GM12878 (cell line): Measurements from ENCODE around the gene CDCA7. TPM values are rescaled to one million over a fixed set of nuclear protein-coding genes. Genes with fewer than 3 reads are reported as not detected.

Experiments used
- ATAC-seq: fragments of 200-7000 bp; cut with Tn5 transposase; 3 replicates; pipeline ENCODE4 v1.9.1; 2020; ENCODE audit warnings: mild to moderate bottlenecking, moderate library complexity
- BruUV-seq: library from RNA; stranded (reverse); fragments of 400-500 nt; replicated peaks from 2 replicates; lab custom pipeline; 2021; lab: Mats Ljungman, UMichigan
- CTCF ChIA-PET: fragments of 300-600 bp; sonication (Branson Sonifier 250); formaldehyde crosslinking; extraction: SDS; loops from one replicate; lab custom pipeline; 2021; ENCODE audit warnings: inconsistent platforms; lab: Yijun Ruan, JAX
- POLR2A ChIA-PET: fragments of 350-600 bp; formaldehyde crosslinking; extraction: SDS; loops from one replicate; lab custom pipeline; 2021; ENCODE audit warnings: inconsistent platforms; lab: Charles Lee
- RAD21 ChIA-PET: fragments of 300-600 bp; sonication (Branson Sonifier 250); formaldehyde crosslinking; loops from one replicate; lab custom pipeline; 2023; ENCODE audit warnings: antibody characterized with exemption; ENCODE audit not compliant: unreplicated experiment; lab: Charles Lee
- SMC1A ChIA-PET: fragments of 300-600 bp; sonication (Branson Sonifier 250); formaldehyde crosslinking; loops from one replicate; lab custom pipeline; 2023; ENCODE audit not compliant: unreplicated experiment, uncharacterized antibody; lab: Charles Lee
- DNase-seq: peaks from one replicate; pipeline ENCODE4 v3.0.0-alpha.2; 2011; ENCODE audit warnings: low read depth, low spot score
- FAIRE-seq: peaks from 3 replicates; lab custom pipeline; 2011; peaks lifted over from hg19 to GRCh38; lab: Jason Lieb, UNC
- H2AFZ ChIP-seq: 2 replicates; pipeline ENCODE4 v1.6.0; 2011; ENCODE audit warnings: low read depth, low read length, control low read depth; ENCODE audit not compliant: control insufficient read depth
- H3K27ac ChIP-seq: 2 replicates; pipeline ENCODE4 v1.5.1; 2011; ENCODE audit warnings: control low read depth; ENCODE audit not compliant: control insufficient read depth, insufficient read depth
- H3K27me3 ChIP-seq, 2 experiments: replicated peaks in 1 of 2; 2 replicates each; pipeline versions ENCODE4 v1.6.0 to v1.6.1; 2011; ENCODE audit warnings: low read length in 1 of 2; ENCODE audit not compliant: control insufficient read depth in 2 of 2, insufficient read depth in 2 of 2
- H3K36me3 ChIP-seq, 2 experiments: 2 replicates each; pipeline ENCODE4 v1.5.1; 2011; ENCODE audit warnings: low read length in 1 of 2; ENCODE audit not compliant: control insufficient read depth in 2 of 2, insufficient read depth in 2 of 2
- H3K4me1 ChIP-seq: 2 replicates; pipeline ENCODE4 v1.6.1; 2011; ENCODE audit warnings: mild to moderate bottlenecking, low read length, moderate library complexity, mixed read lengths; ENCODE audit not compliant: control insufficient read depth, insufficient read depth
- H3K4me2 ChIP-seq: 2 replicates; pipeline ENCODE4 v1.6.0; 2011; ENCODE audit warnings: control low read depth; ENCODE audit not compliant: control insufficient read depth, insufficient read depth
- H3K4me3 ChIP-seq: fragments of 200-600 bp; sonication (generic); 2 replicates; pipeline ENCODE4 v1.5.1; 2016
- H3K79me2 ChIP-seq: 2 replicates; pipeline ENCODE4 v1.6.0; 2011; ENCODE audit warnings: low read length; ENCODE audit not compliant: control insufficient read depth, insufficient read depth
- H3K9ac ChIP-seq: 2 replicates; pipeline ENCODE4 v1.8.0; 2011; ENCODE audit warnings: low read length, control low read depth, mixed read lengths; ENCODE audit not compliant: control insufficient read depth, insufficient read depth
- H3K9me3 ChIP-seq: replicated peaks from 3 replicates; pipeline ENCODE4 v1.5.1; 2011; ENCODE audit warnings: mild to moderate bottlenecking, low read length; ENCODE audit not compliant: control insufficient read depth, insufficient read depth
- H4K20me1 ChIP-seq: 2 replicates; pipeline ENCODE4 v1.6.0; 2011; ENCODE audit not compliant: control insufficient read depth, insufficient read depth
- BACH1 ChIP-seq: fragments of 450-650 bp; IDR thresholded peaks from 2 replicates; pipeline ENCODE4 v1.6.1; 2017; ENCODE audit warnings: mild to moderate bottlenecking, borderline replicate concordance
- CHD4 ChIP-seq: fragments of 200-600 bp; sonication (generic); IDR thresholded peaks from 2 replicates; pipeline ENCODE4 v1.6.1; 2016; ENCODE audit warnings: mild to moderate bottlenecking
- MYC ChIP-seq: IDR thresholded peaks from 2 replicates; pipeline ENCODE4 v1.6.1; 2011; ENCODE audit warnings: mild to moderate bottlenecking, low read length, moderate library complexity, inconsistent platforms; ENCODE audit not compliant: insufficient read depth, insufficient replicate concordance, insufficient read length, severe bottlenecking
- PML ChIP-seq: IDR thresholded peaks from 2 replicates; pipeline ENCODE4 v1.6.1; 2012; ENCODE audit warnings: low read length, inconsistent platforms
- RUNX3 ChIP-seq: IDR thresholded peaks from 2 replicates; pipeline ENCODE4 v1.6.1; 2012; ENCODE audit warnings: low read length, inconsistent platforms
- WGBS: methylation state at CpG from one replicate; pipeline ENCODE4 v1.1.6; 2016; ENCODE audit warnings: low lambda C conversion rate; ENCODE audit not compliant: insufficient replicate concordance, insufficient coverage; ENCODE audit errors: missing lambda C conversion rate; 5-methylcytosine and 5-hydroxymethylcytosine counted together
- in situ Hi-C: fragments of 300-500 bp; cut with MboI; formaldehyde crosslinking; loops from 9 replicates; pipeline ENCODE4 v1.14.3; 2018; ENCODE audit warnings: mixed read lengths
- intact Hi-C: fragments of 100-400 bp; cut with micrococcal nuclease; formaldehyde crosslinking; loops from one replicate; pipeline ENCODE4 v1.14.2; 2022; ENCODE audit not compliant: unreplicated experiment
- polyA plus RNA-seq, 11 experiments: library from polyadenylated mRNA; depleted of rRNA in 4 of 11; unstranded in 6 of 11; stranded (reverse) in 5 of 11; fragments of >200 nt; fragmentation: Nextera tagmentation in 4 of 11; fragmentation: Illumina TruSeq in 1 of 11; extraction: Ambion mirVana in 4 of 11; extraction: Trizol in 1 of 11; gene quantifications; 1 replicate in 1 of 11; 2 replicates in 10 of 11; pipeline versions ENCODE4 v1.2.1 to v1.2.3, GENCODE V29; 2011 to 2016; ENCODE audit warnings: inconsistent platforms in 2 of 11, missing spikeins in 2 of 11, low read depth in 1 of 11
- total RNA-seq, 4 experiments: library from RNA; depleted of rRNA in 3 of 4; stranded (reverse); fragments of >200 nt in 3 of 4; fragmentation: Illumina TruSeq in 1 of 4; extraction: Trizol in 1 of 4; gene quantifications; 2 replicates each; pipeline versions ENCODE4 v1.2.1 to v1.2.3, GENCODE V29; 2013 to 2021
- TF ChIP-seq, protein P1 (sequence below): fragments of 450-650 bp; IDR thresholded peaks from 2 replicates; pipeline ENCODE4 v1.6.1; 2016; ENCODE audit warnings: mild to moderate bottlenecking
- TF ChIP-seq, protein P2 (sequence below): fragments of 450-650 bp; IDR thresholded peaks from 2 replicates; pipeline ENCODE4 v1.6.1; 2017; ENCODE audit warnings: antibody characterized with exemption, mild to moderate bottlenecking, moderate library complexity
- TF ChIP-seq, protein P3 (sequence below): fragments of 450-650 bp; IDR thresholded peaks from 2 replicates; pipeline ENCODE4 v1.6.1; 2017; ENCODE audit warnings: mild to moderate bottlenecking
- TF ChIP-seq, protein P4 (sequence below): fragments of 450-650 bp; formaldehyde crosslinking; IDR thresholded peaks from 2 replicates; pipeline ENCODE4 v1.4.0; 2020; ENCODE audit warnings: mild to moderate bottlenecking, moderate library complexity

CDCA7 gene
- total and polyA plus RNA-seq, 10 of the 15 experiments (the other 5 are each of a cell fraction or from before 2014, with no cell fraction given): 23.5 to 71.3 (median 40.8) TPM

DNA sequence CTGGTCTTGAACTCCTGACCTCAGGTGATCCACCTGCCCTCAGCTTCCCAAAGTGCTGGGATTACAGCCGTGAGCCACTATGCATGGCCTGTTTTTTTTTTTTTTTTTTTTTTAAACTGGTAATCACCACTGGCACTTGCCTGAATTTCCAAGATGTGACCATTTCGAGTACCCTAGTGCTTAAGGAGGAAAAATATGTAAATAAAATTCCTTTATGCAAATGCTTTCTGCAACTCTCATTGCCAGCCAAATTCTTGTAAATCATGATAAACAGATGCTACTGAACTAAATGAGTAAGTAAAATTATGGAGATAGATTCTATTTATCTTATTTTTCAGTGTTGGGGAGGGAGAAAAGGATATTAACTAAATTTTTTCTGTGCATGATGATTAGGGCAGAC, 18.6 kb downstream of the CDCA7 start (continued):
- TF ChIP-seq, protein P1, sequence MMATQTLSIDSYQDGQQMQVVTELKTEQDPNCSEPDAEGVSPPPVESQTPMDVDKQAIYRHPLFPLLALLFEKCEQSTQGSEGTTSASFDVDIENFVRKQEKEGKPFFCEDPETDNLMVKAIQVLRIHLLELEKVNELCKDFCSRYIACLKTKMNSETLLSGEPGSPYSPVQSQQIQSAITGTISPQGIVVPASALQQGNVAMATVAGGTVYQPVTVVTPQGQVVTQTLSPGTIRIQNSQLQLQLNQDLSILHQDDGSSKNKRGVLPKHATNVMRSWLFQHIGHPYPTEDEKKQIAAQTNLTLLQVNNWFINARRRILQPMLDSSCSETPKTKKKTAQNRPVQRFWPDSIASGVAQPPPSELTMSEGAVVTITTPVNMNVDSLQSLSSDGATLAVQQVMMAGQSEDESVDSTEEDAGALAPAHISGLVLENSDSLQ: no peak
- TF ChIP-seq RUNX3: no peak
- TF ChIP-seq, protein P2, sequence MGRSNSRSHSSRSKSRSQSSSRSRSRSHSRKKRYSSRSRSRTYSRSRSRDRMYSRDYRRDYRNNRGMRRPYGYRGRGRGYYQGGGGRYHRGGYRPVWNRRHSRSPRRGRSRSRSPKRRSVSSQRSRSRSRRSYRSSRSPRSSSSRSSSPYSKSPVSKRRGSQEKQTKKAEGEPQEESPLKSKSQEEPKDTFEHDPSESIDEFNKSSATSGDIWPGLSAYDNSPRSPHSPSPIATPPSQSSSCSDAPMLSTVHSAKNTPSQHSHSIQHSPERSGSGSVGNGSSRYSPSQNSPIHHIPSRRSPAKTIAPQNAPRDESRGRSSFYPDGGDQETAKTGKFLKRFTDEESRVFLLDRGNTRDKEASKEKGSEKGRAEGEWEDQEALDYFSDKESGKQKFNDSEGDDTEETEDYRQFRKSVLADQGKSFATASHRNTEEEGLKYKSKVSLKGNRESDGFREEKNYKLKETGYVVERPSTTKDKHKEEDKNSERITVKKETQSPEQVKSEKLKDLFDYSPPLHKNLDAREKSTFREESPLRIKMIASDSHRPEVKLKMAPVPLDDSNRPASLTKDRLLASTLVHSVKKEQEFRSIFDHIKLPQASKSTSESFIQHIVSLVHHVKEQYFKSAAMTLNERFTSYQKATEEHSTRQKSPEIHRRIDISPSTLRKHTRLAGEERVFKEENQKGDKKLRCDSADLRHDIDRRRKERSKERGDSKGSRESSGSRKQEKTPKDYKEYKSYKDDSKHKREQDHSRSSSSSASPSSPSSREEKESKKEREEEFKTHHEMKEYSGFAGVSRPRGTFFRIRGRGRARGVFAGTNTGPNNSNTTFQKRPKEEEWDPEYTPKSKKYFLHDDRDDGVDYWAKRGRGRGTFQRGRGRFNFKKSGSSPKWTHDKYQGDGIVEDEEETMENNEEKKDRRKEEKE: no peak
- TF ChIP-seq BACH1: no peak
- no peak for TF ChIP-seq CHD4
- TF ChIP-seq, all 136 proteins: peak for 0

DNA sequence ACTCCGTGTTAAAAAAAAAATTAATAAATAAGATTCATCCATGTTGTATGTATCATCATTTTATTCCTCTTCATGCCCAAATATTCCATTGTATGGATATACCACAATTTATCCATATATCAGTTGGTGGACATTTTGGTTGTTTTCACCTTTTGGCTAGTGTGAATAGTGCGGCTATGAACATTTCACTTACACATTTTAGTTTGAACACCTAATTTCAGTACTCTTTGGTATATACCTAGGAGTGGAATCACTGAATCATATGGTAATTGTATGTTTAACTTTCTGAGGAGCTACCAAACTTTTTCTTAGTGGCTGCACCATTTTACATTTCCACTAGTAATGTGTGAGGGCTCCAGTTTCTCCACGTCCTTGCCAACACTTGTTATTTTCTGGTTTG, 20.0 kb downstream of the CDCA7 start:
- BruUV-seq: no TSS peak
- no peak for DNase-seq
- H3K4me1 ChIP-seq: peaks cover 5% of the 10 kb centered on the region
- no peak overlapping the region for H3K9ac ChIP-seq
- H3K9me3 ChIP-seq: no peaks in the 10 kb centered on the region
- no peak overlapping the region for H3K4me3 ChIP-seq
- ChIA-PET CTCF (no interaction called here), RAD21 (no interaction called here), POLR2A (no interaction called here), SMC1A (no interaction called here)
- no peaks in the 10 kb centered on the region; a peak in 2 of 4 replicates for H3K36me3 ChIP-seq
- no peak for ATAC-seq
- no peaks in the 10 kb centered on the region for H3K79me2 ChIP-seq
- no peak overlapping the region for H3K4me2 ChIP-seq
- 95% methylated on average over 3 of the region's 3 CpGs for WGBS
- in situ Hi-C loops: no loop called here
- H4K20me1 ChIP-seq: no peaks in the 10 kb centered on the region
- no peak overlapping the region for H3K27ac ChIP-seq
- no peak overlapping the region for H2AFZ ChIP-seq
- intact Hi-C loops: no loop called here
- no peaks in the 10 kb centered on the region for H3K27me3 ChIP-seq
- no peak for FAIRE-seq
- TF ChIP-seq, protein P2: no peak
- TF ChIP-seq, protein P3, sequence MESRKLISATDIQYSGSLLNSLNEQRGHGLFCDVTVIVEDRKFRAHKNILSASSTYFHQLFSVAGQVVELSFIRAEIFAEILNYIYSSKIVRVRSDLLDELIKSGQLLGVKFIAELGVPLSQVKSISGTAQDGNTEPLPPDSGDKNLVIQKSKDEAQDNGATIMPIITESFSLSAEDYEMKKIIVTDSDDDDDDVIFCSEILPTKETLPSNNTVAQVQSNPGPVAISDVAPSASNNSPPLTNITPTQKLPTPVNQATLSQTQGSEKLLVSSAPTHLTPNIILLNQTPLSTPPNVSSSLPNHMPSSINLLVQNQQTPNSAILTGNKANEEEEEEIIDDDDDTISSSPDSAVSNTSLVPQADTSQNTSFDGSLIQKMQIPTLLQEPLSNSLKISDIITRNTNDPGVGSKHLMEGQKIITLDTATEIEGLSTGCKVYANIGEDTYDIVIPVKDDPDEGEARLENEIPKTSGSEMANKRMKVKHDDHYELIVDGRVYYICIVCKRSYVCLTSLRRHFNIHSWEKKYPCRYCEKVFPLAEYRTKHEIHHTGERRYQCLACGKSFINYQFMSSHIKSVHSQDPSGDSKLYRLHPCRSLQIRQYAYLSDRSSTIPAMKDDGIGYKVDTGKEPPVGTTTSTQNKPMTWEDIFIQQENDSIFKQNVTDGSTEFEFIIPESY: no peak
- no peak for TF ChIP-seq PML
- TF ChIP-seq MYC: no peak
- TF ChIP-seq, protein P4, sequence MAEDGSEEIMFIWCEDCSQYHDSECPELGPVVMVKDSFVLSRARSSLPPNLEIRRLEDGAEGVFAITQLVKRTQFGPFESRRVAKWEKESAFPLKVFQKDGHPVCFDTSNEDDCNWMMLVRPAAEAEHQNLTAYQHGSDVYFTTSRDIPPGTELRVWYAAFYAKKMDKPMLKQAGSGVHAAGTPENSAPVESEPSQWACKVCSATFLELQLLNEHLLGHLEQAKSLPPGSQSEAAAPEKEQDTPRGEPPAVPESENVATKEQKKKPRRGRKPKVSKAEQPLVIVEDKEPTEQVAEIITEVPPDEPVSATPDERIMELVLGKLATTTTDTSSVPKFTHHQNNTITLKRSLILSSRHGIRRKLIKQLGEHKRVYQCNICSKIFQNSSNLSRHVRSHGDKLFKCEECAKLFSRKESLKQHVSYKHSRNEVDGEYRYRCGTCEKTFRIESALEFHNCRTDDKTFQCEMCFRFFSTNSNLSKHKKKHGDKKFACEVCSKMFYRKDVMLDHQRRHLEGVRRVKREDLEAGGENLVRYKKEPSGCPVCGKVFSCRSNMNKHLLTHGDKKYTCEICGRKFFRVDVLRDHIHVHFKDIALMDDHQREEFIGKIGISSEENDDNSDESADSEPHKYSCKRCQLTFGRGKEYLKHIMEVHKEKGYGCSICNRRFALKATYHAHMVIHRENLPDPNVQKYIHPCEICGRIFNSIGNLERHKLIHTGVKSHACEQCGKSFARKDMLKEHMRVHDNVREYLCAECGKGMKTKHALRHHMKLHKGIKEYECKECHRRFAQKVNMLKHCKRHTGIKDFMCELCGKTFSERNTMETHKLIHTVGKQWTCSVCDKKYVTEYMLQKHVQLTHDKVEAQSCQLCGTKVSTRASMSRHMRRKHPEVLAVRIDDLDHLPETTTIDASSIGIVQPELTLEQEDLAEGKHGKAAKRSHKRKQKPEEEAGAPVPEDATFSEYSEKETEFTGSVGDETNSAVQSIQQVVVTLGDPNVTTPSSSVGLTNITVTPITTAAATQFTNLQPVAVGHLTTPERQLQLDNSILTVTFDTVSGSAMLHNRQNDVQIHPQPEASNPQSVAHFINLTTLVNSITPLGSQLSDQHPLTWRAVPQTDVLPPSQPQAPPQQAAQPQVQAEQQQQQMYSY (CRISPR knock-in tag): no peak
